GM12865 (cell line): ENCODE results near the gene NHLRC4.

ENCODE experiments used
- DNase-seq: peaks from one replicate; pipeline ENCODE4 v3.0.0; 2010; ENCODE audit warnings: low read depth
- H3K4me3 ChIP-seq: 2 replicates; pipeline ENCODE4 v1.5.1; 2011; ENCODE audit warnings: mild to moderate bottlenecking, low read depth, low read length, control low read depth
- CTCF ChIP-seq: IDR thresholded peaks from 2 replicates; pipeline ENCODE4 v1.5.1; 2011; ENCODE audit warnings: low read length, control low read depth, low read depth, inconsistent platforms; ENCODE audit not compliant: insufficient read depth; ENCODE audit errors: missing control alignments

The NHLRC4 gene

GRCh38 chr16:559411-560203 is 7.2 kb upstream of the NHLRC4 start:
- TF ChIP-seq CTCF = no peak
- no peak for DNase-seq
- H3K4me3 ChIP-seq = no peak overlapping the region

- no peak within 1 kb of the TSS for H3K4me3 ChIP-seq
- no peak for DNase-seq
- no peak for TF ChIP-seq CTCF
These were observed 6.6 kb upstream of the NHLRC4 start, which contains the start of gene PRR35 for GRCh38 chr16:560204-560700. TSS of gene PRR35 (plus strand) at chr16:560394. CDS start at chr16:563295, 2,901 bp downstream.

GRCh38 chr16:560701-561412 is 5.9 kb upstream of the NHLRC4 start:
- H3K4me3 ChIP-seq = no peak overlapping the region
- no peak for DNase-seq
- no peak for TF ChIP-seq CTCF

- DNase-seq = no peak
- no peak for TF ChIP-seq CTCF
- no peak overlapping the region for H3K4me3 ChIP-seq
These were observed 5.4 kb upstream of the NHLRC4 start for GRCh38 chr16:561413-561794.

GRCh38 chr16:561957-562938 is 4.6 kb upstream of the NHLRC4 start:
- no peak for TF ChIP-seq CTCF

GRCh38 chr16:563072-563644 is 3.6 kb upstream of the NHLRC4 start:
- no peak overlapping the region for H3K4me3 ChIP-seq
- TF ChIP-seq CTCF = no peak
- DNase-seq = no peak

More at GRCh38 chr16:561957-562938, 4.6 kb upstream of the NHLRC4 start:
- DNase-seq = no peak
- no peak overlapping the region for H3K4me3 ChIP-seq
